ENCODE results near the gene KLHL40. TPM values are rescaled to one million over a fixed set of nuclear protein-coding genes. Genes with fewer than 3 reads are reported as not detected.

The KLHL40 gene
- total RNA-seq, 1 experiment from 2014 or later = not detected

DNA sequence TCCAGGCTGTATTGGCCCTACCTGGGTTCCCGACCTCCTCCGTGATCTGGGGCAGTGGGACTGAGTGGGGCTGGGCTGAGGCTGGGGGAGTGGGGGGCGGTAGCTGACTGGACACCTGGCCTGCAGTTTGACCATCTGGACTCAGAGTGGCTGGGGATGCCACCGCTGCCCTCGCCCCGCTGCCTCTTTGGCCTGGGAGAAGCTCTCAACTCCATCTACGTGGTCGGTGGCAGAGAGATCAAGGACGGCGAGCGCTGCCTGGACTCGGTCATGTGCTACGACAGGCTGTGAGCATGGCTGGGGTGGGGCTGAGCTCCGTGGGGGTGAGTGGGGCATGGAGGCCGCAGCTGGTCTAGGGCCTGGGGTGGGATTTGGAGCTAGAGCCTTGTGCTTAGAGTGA lies 2.7 kb downstream of the KLHL40 start:
- no peak for DNase-seq (ENCODE audit: extremely low read depth, low read depth)

DNA sequence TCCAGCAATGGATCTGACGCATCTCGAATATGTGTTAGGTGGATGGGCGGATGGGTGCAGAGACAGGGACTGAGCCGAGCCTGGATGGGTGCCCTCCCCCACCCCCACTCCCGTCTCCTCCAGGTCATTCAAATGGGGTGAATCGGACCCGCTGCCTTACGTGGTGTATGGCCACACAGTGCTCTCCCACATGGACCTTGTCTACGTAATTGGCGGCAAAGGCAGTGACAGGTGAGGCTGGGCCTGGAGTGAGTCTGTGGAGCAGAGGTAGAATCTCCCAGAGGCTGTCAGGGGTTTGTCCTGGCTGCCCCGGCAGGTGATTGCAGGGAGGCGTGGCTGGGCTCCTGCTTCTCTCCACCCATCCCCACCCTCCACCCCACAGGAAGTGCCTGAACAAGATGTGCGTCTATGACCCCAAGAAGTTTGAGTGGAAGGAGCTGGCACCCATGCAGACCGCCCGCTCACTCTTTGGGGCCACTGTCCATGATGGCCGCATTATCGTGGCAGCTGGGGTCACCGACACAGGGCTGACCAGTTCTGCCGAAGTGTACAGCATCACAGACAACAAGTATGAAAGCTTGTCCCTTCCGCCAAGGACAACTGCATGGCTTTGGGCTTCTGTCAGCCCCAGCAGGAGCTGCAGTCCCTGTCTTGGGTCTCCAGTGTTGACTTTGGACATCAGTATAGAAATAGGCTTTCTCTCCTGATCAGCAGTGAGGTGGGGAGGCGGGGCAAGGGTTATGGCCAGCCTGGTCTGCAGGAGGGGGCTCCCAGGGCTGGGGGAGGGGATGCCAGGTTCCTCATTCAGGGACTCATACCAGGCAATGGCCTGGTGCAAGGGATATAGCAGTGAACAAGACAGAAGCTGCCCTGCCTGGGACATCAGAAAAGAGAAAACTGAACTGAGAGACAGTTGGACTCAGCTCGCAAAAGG lies 3.4 kb downstream of the KLHL40 start:
- DNase-seq (ENCODE audit: extremely low read depth, low read depth) = no peak

DNA sequence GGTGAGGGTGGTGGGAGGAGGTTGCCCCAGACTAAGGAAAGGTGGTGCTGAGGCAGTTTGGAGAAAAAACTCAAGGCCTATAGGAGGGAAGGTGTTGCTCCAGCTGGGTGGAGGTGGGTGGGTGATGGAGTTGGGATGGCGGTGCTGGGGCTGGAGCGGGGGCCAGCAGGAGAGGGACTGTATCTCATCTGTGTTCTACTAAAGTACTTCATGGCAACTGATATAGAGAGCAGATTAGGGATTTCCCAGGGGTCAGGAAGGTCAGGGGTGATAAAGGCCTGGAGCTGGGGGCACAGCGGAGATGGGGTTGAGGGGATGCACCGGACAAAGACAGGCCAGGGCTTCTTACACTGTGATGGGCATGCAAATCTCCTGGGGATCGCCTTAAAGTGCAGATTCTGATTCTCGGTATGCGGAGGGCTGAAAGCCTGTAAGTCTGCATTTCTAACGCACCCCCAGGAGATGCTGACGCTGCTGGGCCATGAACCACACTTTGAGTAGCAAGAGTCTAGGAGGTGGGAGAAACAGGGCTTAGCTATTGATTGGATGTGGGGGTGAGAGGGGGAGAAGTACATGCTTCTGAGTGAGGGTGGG lies 4.2 kb downstream of the KLHL40 start:
- DNase-seq (ENCODE audit: extremely low read depth, low read depth) = no peak

DNA sequence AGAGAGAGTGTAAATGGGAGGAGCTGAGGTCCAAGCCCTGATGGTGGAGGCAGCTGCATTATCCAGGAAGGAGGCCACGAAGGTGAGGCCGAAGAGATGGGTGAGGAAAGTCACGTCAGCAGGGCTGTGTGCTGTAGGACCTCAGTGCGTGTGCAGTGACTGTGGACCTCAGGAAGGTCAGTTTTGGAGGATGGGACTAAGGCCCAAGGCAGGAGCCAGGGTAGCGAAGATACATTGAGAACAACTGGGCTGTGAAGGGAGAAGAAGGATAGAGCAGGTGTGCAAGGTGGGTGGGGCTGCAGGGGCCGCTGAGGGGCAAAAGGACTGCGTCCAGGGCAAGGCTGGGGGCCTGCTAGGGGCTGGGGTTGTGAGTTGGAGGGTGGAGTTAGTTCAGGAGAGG lies 4.9 kb downstream of the KLHL40 start:
- no peak for DNase-seq (ENCODE audit: extremely low read depth, low read depth)

DNA sequence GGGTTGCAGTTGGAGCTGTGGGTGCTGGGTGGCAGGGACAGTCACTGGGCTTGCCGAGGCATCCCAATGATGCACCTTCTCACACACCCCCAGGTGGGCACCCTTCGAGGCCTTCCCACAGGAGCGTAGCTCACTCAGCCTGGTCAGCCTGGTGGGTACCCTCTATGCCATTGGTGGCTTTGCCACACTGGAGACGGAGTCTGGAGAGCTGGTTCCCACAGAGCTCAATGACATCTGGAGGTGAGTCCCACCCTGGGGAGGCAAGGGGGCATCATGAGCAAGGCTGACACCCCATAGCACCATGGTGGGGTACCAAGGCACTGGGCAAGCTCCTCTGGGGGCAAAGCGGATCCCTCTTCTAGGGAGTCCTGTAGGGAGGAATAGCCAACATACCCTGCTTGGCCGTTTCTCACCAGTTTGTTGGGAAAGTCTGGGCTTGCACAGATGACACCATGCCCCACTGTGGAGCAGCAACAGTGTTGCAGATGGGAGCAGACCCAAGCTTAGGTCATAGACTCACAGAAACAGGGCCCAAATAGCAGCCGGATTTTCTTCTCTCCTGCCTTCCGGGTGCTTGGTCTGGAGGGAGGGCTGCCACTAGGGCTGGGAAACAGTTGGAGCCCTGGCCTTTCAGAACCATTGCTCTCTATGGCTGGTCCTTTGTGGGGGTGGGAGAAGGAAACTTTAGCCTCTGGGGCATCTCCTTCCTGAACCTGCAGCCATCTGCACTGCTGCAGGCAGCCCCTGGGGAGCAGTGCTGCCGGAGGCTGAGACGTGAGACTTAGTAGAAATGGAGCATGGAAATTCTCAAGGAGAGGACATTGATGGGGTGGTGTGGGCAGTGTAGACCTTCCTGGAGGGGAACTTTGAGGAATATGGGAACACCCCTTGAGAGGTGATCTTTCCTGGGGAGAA lies 5.7 kb downstream of the KLHL40 start:
- DNase-seq (ENCODE audit: extremely low read depth, low read depth) = no peak

DNA sequence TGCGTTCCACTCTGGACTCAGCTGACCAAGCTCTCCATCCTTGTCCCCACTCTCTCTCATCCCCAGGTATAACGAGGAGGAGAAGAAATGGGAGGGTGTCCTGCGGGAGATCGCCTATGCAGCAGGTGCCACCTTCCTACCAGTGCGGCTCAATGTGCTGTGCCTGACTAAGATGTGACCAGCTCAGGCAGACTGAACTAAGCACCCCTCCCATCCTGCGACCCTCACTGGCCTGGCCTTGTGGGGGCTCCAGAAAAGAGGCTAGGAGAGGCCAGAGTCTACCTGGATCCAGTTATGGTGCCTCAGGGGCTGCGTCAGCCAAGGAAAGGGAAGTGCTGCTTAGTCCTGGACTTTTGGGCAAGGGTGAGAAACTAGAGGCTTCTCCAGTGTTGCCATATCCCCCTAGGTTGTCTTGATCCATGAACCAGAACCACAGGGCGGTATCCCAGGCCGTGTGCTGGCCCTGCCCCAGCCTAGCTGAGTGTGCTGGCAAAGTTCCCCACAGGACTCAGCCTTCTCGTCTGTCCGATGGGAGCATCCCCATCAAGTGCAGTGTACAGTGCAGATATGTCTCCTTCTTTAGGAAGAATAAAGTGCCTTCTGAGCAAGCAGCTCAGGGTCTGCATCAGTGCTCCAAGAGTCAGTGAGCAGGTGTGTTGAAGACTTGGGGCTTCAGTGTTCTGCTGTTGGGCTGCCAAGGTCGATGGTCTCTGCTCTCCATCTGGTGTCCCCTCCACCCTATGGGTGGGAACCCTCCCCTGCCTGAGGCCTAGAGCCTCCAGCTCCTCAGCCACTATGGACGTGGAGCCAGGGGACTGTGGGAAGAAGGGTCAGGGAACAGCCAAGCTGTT lies 6.7 kb downstream of the KLHL40 start:
- no peak for DNase-seq (ENCODE audit: extremely low read depth, low read depth)

DNA sequence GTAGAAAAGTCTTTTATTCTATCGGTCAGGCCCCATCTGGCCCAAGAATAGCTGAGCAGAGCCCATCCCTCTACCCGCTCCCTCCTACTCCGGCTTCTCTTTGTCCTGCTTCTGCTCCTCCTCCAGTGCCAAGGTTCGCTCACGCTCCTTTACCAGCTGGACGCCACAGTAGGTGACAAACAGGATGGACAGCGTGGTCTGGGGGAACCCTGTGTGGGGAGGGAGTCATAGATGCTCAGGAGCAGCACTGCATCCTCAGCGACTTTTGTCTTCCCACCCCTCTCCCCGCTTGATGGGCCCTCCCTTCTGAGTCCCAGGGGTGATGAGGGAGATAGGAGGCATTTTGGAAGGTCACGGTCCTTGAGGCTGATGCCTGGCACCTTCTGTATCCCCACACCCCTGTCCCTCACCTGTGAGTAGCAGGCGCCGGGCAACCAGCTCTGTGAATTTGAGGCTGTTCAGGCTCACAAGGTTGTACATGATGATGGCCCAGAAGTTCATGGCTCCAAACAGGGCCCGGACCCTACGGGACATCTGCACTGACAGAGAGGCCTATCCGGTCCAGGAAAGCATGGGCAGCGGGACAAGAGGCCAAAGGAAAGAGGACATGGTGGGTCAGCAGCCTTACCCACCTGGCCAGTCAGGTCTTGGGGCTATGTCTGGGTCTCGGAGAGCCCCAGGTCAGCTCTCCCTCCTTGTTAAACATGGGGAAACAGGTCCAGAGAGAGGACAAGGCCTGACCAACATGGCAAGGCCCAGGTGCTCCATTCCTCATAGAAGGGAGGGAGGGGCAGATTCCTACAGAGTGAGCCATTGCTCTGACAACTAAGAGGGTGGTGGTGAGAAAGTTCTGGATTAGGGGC lies 7.6 kb downstream of the KLHL40 start:
- no peak for DNase-seq (ENCODE audit: extremely low read depth, low read depth)

DNA sequence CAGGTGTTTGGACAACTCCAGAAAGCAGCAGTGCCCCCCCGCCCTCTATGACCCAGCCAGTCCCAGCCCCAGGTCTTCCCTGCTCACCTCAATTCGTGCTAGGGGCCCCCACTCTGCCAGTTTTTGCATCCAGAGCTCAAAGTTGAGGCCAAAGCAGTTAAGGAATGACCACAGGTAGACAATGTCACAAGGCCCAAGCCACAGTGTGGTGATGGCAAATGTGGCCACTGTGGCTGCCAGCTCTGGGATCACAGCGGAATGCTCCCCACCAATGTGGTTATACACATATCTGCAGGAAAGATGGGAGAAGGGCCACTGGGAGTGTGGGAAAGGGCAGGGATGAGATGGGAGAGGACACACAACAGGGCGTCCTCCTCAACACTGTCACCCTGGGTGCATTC lies 8.2 kb downstream of the KLHL40 start:
- DNase-seq (ENCODE audit: extremely low read depth, low read depth) = no peak

DNA sequence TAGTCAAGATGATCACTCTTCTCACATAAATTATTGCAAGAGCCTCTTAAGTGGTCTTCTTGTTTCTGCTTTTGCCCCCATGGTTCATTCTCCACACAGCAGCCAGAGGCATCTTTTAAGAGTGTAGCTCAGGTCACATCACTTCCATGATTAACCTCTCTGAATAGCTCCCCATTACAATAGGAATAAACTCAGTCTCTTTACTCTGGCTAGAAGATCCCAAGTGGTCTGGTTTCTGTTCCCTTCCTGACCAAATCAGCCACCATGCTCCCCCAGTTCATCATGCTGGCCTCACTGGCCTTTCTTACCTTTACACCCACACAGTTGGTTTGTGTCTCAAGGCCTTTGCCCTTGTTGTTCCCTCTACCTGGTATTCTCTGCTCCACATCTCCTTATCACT lies 9.0 kb downstream of the KLHL40 start:
- DNase-seq (ENCODE audit: extremely low read depth, low read depth) = no peak

DNA sequence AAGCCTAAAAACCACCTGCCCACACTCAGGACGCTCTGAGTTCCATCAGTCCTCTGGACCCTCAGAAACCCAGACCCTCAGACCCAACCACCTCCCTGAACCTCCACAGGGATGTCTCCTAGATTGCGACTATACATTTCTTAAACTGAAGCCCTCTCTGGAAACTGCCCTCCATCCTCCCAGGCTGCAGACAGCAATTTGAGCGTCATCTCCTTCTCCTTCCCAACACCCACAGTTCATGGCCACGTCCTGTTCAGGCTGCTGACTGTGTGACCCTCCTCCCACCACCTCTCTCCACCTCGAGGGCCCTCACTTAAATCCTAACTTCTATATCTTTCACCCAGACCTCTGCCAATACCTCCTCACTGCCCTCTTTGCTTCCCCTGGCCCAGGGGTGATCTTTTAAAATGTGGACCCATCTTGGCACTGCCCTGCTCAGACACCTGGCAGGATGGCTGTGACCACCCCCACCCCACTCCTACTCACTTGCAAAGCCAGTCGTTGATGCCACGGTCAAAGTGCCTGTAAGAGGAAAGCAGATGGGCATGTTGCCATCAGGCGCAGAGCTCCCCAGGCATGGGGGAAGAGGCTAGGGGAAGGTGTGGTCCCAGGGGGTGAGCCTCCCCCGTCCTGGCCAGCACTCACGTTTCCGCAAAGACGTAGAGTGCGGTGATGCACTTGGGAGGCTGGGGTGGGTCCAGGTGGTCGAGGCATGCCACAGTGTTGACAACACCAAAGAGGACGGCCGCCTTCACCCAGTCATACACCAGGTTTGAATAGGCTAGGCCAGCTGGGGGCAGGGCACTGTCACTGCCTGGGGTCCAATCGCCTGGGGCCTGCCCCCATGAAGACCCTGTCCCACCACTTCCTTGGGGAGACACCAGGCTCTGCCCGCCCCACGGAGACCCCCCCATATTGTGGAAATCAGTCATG lies 11.3 kb downstream of the KLHL40 start:
- no peak for DNase-seq (ENCODE audit: extremely low read depth, low read depth)

DNA sequence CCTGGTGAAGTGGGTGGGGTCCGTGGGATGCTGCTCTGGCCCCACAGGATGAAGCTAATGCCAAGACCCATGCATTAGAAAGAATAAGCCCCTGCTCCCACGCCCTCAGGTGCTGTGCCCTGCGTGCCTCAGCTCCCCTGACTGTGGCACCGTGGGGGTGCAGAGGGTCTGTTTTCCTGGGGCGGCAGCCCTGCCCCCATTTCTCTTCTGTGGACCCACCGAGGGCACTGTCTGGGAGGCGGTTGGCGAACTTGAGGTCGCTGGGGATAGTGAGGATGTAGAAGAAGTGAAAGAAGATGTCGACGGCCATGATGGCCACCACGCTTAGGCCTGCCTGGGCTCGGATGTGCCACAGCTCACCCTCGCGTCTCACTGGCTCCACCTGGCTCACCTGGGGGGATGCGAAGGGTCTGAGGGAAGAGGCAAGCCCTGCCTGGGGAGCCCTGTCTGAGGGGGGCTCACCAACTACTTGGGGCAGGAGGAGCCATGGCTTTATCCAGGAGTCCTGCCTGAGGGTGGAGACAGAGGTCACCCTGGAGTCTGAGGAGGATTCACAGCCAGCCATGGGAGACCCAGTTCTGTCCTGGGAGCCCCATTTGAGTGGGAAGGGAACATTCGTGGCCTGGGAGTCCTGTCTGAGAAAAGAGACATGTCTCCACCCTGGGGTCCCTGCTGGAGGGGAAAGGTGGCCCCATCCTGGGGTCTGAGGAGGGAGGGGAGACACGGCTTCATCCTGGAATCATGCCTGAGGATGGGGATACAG lies 12.1 kb downstream of the KLHL40 start:
- DNase-seq (ENCODE audit: extremely low read depth, low read depth) = no peak

DNA sequence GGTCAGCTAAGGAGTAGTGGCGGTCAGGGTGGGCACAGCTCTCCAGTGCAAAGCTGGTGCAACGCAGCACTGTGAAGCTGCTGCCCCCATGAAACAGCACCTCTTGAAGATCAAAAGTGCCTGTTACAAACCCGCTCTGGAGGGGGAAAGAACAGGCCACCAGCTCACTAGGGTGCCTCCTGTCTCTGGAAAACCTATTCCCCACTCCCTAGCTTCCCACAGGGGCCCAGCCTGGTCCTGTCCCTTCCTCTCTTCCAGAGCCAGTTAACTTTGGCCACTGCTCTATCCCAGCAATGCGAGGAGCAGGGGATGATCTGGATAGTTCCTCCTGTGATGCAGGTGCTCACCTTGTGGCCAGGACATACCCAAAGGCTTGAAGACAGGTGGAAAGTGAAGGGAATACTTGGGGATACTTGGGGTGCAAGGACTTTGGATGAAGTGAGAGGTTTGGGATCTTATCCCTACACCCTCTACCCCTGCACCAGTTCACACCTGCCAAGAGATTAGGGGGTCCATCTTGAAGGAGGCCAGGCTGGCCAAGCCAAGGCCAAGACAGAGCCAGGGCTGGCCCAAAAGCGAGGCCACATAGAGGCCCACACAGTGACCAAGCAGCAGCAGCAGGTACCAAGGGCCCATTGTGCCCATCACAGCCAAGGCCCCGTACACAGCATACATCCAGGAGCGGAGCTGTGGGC lies 13.0 kb downstream of the KLHL40 start:
- no peak for DNase-seq (ENCODE audit: extremely low read depth, low read depth)

DNA sequence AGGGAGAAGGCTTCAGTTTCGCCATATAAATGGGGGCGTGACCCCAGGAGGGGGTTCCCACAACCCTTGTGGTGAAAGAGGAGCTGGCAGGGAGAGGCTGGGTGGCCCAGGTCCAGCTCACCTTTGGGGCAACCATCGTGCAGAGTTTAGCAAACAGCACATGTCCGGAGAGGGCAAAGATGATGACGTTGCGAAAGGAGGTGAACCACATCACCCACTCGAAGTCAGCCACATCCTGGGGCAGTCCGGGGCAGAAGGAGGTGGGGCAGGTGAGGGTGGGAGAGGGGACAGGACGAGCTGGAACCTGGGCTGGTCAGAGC lies 13.5 kb downstream of the KLHL40 start:
- no peak for DNase-seq (ENCODE audit: extremely low read depth, low read depth)

DNA sequence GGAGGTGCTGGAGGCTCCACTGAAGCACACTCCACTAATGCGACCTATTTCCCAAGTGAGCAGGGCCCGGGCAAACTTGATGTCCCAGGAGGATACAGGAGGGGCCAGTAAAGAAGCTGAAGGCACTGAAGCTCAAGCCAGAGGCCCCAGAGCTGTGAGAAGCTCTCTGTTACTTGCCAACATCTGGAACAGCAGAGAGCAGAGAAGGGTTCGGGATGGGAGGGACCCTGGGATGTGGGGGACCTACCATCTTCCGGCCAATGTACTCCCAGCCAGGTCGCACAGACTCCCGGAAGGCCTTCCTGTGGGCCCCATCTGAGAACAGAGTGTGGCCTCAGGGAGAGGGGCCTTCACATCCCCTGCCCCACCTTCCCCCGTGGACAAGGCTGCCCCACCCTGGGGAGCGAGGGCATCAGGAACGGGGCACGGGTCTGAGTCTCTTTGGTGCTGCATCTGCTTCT lies 14.2 kb downstream of the KLHL40 start:
- DNase-seq (ENCODE audit: extremely low read depth, low read depth) = no peak

DNA sequence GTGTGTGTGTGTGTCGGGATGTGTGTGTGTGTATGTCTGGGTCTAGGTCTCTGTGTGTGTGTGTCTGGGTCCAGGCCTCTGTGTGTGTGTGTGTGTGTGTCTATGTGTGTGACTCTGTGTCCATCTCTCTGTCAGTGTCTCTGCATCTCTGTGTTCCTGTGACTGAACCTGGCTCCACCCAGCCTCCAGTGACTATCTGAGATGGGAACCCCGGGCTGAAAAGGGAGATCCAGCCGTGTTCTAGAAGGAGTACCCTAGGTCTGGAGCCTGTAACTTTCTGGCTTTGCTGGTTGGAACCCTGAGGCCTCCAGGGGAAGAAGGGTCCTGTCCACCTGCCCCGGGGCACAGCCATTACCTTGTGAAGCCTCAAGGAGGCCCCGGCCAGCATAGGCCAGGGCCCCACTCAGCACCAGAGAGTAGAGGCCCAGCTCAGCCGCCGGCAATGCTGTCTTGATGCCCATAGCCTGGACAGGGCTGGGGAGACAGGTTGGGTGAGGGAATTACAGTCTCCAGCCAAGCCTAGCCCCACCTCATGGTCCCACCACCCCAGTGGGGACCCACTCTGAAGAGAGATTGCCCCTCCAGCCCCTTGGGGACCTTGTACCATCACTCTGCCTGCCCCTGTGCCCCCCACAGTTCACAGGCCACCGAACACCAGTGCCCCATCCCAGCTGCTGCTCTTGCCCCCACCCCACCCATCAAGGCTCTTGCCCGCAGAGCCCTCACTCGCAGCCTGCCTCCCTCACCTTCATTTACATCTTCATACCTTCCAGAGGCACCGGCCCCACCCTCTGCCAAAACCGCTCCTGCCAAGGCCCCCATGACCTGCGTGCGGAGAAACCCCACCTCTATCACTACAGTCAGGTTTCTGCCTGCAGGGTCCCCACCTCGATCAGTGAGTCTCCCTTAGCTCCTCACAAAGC lies 15.3 kb downstream of the KLHL40 start:
- DNase-seq (ENCODE audit: extremely low read depth, low read depth) = no peak

All from NCI-H460 (cell line).